Panc1 (cell line): Measurements from ENCODE around the gene DNAL4. TPM values are rescaled to one million over a fixed set of nuclear protein-coding genes. Genes with fewer than 3 reads are reported as not detected.

Experiments
- ATAC-seq: fragments of 200-7000 bp; cut with Tn5 transposase; 2 replicates; pipeline ENCODE4 v1.9.1; 2020; ENCODE audit warnings: mild to moderate bottlenecking, moderate library complexity
- BruUV-seq: library from RNA; stranded (reverse); fragments of 400-500 nt; replicated peaks from 2 replicates; lab custom pipeline; 2021; lab: Mats Ljungman, UMichigan
- CTCF ChIA-PET: fragments of 300-600 bp; sonication (Branson Sonifier 250); formaldehyde crosslinking; loops from one replicate; lab custom pipeline; 2022; ENCODE audit warnings: antibody characterized with exemption; lab: Charles Lee
- POLR2A ChIA-PET: fragments of 300-600 bp; sonication (Branson Sonifier 250); formaldehyde crosslinking; loops from one replicate; lab custom pipeline; 2022; ENCODE audit warnings: antibody characterized with exemption; lab: Charles Lee
- DNase-seq: peaks from one replicate; pipeline ENCODE4 v3.0.0-alpha.2; 2010; ENCODE audit warnings: low read depth, low spot score
- H3K27ac ChIP-seq: 2 replicates; pipeline ENCODE4 v1.5.1; 2011; ENCODE audit warnings: mild to moderate bottlenecking, low read length, inconsistent platforms
- H3K27me3 ChIP-seq: fragments of 200-500 bp; sonication (Bioruptor generic); 2 replicates; pipeline ENCODE4 v1.6.0; 2014; ENCODE audit warnings: low read length, inconsistent platforms; ENCODE audit not compliant: control insufficient read depth, insufficient read depth
- H3K36me3 ChIP-seq: fragments of 200-500 bp; sonication (Bioruptor generic); 2 replicates; pipeline ENCODE4 v1.5.1; 2014; ENCODE audit warnings: inconsistent platforms, mild to moderate bottlenecking, low read length, moderate library complexity; ENCODE audit not compliant: control insufficient read depth, insufficient read depth
- H3K4me1 ChIP-seq: 2 replicates; pipeline ENCODE4 v1.5.1; 2011; ENCODE audit warnings: inconsistent platforms, mild to moderate bottlenecking, low read length, moderate library complexity; ENCODE audit not compliant: control insufficient read depth, insufficient read depth
- H3K4me3 ChIP-seq, 2 experiments: 2 replicates each; pipeline ENCODE4 v1.5.1; 2011 to 2012; ENCODE audit warnings: low read depth in 2 of 2, low read length in 2 of 2, mild to moderate bottlenecking in 2 of 2, inconsistent platforms in 1 of 2, moderate library complexity in 1 of 2
- H3K9me3 ChIP-seq: fragments of 200-500 bp; sonication (Bioruptor generic); 2 replicates; pipeline ENCODE4 v1.5.1; 2014; ENCODE audit warnings: low read depth, mild to moderate bottlenecking, inconsistent platforms, low read length, moderate library complexity; ENCODE audit not compliant: control insufficient read depth, insufficient read depth
- POLR2AphosphoS5 ChIP-seq: IDR thresholded peaks from 2 replicates; pipeline ENCODE4 v1.6.1; 2012; ENCODE audit warnings: mild to moderate bottlenecking, low read depth, low read length, moderate library complexity
- SIN3A ChIP-seq: IDR thresholded peaks from 2 replicates; pipeline ENCODE4 v1.6.1; 2012; ENCODE audit warnings: low read depth, mild to moderate bottlenecking, low read length, moderate library complexity, borderline replicate concordance; ENCODE audit not compliant: insufficient read depth
- TCF7L2 ChIP-seq: IDR thresholded peaks from 2 replicates; pipeline ENCODE4 v1.6.1; 2011; ENCODE audit warnings: mild to moderate bottlenecking, low read depth, low read length, inconsistent platforms
- in situ Hi-C: cut with HindIII; loops from 2 replicates; pipeline ENCODE4 v1.10.0; 2016; ENCODE audit warnings: low sequenced_read_pairs, low pct_unique_long_range_greater_than_20kb
- intact Hi-C: fragments of 100-400 bp; cut with micrococcal nuclease; formaldehyde crosslinking; loops from one replicate; pipeline ENCODE4 v1.10.0; 2022; ENCODE audit not compliant: unreplicated experiment
- total RNA-seq: library from RNA; stranded (reverse); gene quantifications from one replicate; pipeline ENCODE4 v1.2.1, GENCODE V29; 2021; ENCODE audit not compliant: unreplicated experiment
- TF ChIP-seq, protein P1 (sequence below): fragments of 450-650 bp; IDR thresholded peaks from 2 replicates; pipeline ENCODE4 v1.5.1; 2017; ENCODE audit warnings: mild to moderate bottlenecking
- TF ChIP-seq, protein P2 (sequence below), 2 experiments: IDR thresholded peaks; 2 replicates each; pipeline ENCODE4 v1.6.1; 2011 to 2012; ENCODE audit warnings: low read depth in 2 of 2, control low read depth in 1 of 2, low read length in 1 of 2, mild to moderate bottlenecking in 1 of 2, moderate library complexity in 1 of 2; ENCODE audit not compliant: insufficient read depth in 1 of 2

Gene DNAL4
- total RNA-seq, 1 experiment from 2014 or later = 10.5 TPM

DNA sequence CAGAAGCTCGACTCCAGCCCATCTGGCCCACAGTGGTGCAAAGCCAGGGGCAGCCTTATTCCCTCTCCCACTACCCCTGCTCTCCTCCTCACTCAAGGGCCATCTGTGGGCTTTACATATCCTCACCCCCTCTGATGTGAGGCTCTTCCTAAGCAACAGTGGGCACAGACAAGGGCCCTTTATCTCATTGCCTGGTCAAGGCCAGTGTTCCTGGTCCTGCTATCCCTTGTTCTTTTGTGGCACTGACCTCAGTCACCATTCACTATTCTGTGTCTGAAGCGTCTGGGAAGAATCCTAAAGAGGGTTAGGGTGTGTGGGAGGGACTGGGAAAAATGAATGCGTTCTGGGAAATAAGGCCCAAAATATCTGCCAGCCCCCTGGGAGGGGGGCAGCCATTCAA is 7.3 kb downstream of the DNAL4 start:
- 0 out of 2 replicates have a peak, but pooled peaks cover 4% of the 10 kb centered on the region for H3K4me1 ChIP-seq
- in situ Hi-C loops = no loop called here
- H3K27ac ChIP-seq = no peak overlapping the region
- DNase-seq (no peak), ATAC-seq (no peak)
- no peak overlapping the region for H3K4me3 ChIP-seq
- TF ChIP-seq TCF7L2 (no peak), POLR2AphosphoS5 (no peak), SIN3A (no peak)
- TF ChIP-seq, protein P1, sequence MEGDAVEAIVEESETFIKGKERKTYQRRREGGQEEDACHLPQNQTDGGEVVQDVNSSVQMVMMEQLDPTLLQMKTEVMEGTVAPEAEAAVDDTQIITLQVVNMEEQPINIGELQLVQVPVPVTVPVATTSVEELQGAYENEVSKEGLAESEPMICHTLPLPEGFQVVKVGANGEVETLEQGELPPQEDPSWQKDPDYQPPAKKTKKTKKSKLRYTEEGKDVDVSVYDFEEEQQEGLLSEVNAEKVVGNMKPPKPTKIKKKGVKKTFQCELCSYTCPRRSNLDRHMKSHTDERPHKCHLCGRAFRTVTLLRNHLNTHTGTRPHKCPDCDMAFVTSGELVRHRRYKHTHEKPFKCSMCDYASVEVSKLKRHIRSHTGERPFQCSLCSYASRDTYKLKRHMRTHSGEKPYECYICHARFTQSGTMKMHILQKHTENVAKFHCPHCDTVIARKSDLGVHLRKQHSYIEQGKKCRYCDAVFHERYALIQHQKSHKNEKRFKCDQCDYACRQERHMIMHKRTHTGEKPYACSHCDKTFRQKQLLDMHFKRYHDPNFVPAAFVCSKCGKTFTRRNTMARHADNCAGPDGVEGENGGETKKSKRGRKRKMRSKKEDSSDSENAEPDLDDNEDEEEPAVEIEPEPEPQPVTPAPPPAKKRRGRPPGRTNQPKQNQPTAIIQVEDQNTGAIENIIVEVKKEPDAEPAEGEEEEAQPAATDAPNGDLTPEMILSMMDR = no peak
- TF ChIP-seq, protein P2, sequence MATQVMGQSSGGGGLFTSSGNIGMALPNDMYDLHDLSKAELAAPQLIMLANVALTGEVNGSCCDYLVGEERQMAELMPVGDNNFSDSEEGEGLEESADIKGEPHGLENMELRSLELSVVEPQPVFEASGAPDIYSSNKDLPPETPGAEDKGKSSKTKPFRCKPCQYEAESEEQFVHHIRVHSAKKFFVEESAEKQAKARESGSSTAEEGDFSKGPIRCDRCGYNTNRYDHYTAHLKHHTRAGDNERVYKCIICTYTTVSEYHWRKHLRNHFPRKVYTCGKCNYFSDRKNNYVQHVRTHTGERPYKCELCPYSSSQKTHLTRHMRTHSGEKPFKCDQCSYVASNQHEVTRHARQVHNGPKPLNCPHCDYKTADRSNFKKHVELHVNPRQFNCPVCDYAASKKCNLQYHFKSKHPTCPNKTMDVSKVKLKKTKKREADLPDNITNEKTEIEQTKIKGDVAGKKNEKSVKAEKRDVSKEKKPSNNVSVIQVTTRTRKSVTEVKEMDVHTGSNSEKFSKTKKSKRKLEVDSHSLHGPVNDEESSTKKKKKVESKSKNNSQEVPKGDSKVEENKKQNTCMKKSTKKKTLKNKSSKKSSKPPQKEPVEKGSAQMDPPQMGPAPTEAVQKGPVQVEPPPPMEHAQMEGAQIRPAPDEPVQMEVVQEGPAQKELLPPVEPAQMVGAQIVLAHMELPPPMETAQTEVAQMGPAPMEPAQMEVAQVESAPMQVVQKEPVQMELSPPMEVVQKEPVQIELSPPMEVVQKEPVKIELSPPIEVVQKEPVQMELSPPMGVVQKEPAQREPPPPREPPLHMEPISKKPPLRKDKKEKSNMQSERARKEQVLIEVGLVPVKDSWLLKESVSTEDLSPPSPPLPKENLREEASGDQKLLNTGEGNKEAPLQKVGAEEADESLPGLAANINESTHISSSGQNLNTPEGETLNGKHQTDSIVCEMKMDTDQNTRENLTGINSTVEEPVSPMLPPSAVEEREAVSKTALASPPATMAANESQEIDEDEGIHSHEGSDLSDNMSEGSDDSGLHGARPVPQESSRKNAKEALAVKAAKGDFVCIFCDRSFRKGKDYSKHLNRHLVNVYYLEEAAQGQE (IDR thresholded peaks at IDR 0.05; ENCODE audit: insufficient read depth in 1 of 2, low read depth in 2 of 2, low read length in 1 of 2) = no peak
- no TSS peak for BruUV-seq
- ChIA-PET POLR2A (no interaction called here), CTCF (no interaction called here)
- intact Hi-C loops = no loop called here
- H3K27me3 ChIP-seq = no peaks in the 10 kb centered on the region
- no peaks in the 10 kb centered on the region for H3K36me3 ChIP-seq
- H3K9me3 ChIP-seq = no peaks in the 10 kb centered on the region

DNA sequence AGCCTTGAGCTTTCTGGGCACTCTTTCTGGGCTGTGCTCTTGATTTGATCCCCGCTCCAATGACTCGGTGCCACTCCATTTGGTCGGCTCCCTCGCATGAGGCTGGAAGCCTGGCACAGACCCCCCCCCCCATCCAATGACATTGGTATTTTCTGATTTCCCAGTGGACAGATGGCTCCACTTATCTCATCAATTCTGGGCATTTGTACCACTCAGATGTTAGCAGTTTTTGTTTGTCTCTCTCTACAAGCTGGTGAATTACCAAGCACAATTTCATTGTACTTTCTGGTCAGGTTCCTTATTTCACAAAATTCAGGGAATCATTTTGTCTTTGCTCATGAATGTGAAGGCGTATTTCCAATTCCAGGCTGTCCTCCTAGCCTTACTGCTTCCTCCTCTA is 9.1 kb downstream of the DNAL4 start:
- BruUV-seq = no TSS peak
- Histone ChIP-seq H3K4me1 (0 out of 2 replicates have a peak, but pooled peaks cover 4% of the 10 kb centered on the region), H3K9me3 (no peaks in the 10 kb centered on the region), H3K36me3 (no peaks in the 10 kb centered on the region), H3K4me3 (no peak overlapping the region), H3K27me3 (no peaks in the 10 kb centered on the region), H3K27ac (no peak overlapping the region)
- ChIA-PET CTCF (no interaction called here), POLR2A (no interaction called here)
- intact Hi-C loops (no loop called here), in situ Hi-C loops (no loop called here)
- ATAC-seq (no peak), DNase-seq (no peak)
- TF ChIP-seq, protein P2 (IDR thresholded peaks at IDR 0.05; ENCODE audit: insufficient read depth in 1 of 2, low read depth in 2 of 2, low read length in 1 of 2) = no peak
- no peak for TF ChIP-seq TCF7L2
- no peak for TF ChIP-seq SIN3A
- TF ChIP-seq, protein P1 = no peak
- no peak for TF ChIP-seq POLR2AphosphoS5
